Endodermal cell (in vitro differentiated cells): ENCODE measurements around the gene CAPNS2. TPM values are rescaled to one million over a fixed set of nuclear protein-coding genes. Genes with fewer than 3 reads are reported as not detected.

Experiments used
- total RNA-seq, 2 donors: library from RNA; stranded (reverse); fragmentation: NEBNext Ultra II Directional in 1 of 2; extraction: Animal tissue kit (Norgen Biotek cat#: 25700) in 1 of 2; gene quantifications; 2 replicates in 1 of 2; 3 replicates in 1 of 2; pipeline ENCODE4 v1.2.1, GENCODE V29; 2021

The CAPNS2 gene
- total RNA-seq, 2 donors from 2014 or later: 0.26 to 0.35 TPM

Other genes starting within 250 kb of the CAPNS2 start
- gene IRX6, start 242.5 kb upstream of the CAPNS2 start, total RNA-seq: 1 to 10 TPM in 1 of 2 donors, under 1 TPM in 1; 0.55 to 1.1 TPM
- gene MMP2, start 87.5 kb upstream of the CAPNS2 start, total RNA-seq: 10 to 100 TPM; 65.0 to 80.4 TPM
- gene LPCAT2, start 57.6 kb upstream of the CAPNS2 start, total RNA-seq: 1 to 10 TPM; 6.4 to 6.8 TPM
- gene SLC6A2, start 89.3 kb downstream of the CAPNS2 start, total RNA-seq: 1 to 10 TPM in 1 of 2 donors, not detected in 1; 1.1 TPM